BE2C (cell line): ENCODE results near the gene STMND1.
"Not testable (repeated sequence)": the region's sequence is repeated elsewhere in the genome, so short reads cannot be mapped to it uniquely, and the experiment has no call there.

ENCODE experiments used
- DNase-seq: peaks from one replicate; pipeline ENCODE4 v3.0.0-alpha.2; 2020
- H3K27me3 ChIP-seq: fragments of 250-450 bp; sonication (Bioruptor Pico); 2 replicates; pipeline ENCODE4 v1.5.1; 2020; ENCODE audit warnings: mild to moderate bottlenecking
- H3K36me3 ChIP-seq: fragments of 250-450 bp; sonication (Bioruptor Pico); 2 replicates; pipeline ENCODE4 v1.5.1; 2020; ENCODE audit warnings: mild to moderate bottlenecking
- H3K4me1 ChIP-seq: fragments of 250-450 bp; sonication (Bioruptor Pico); 2 replicates; pipeline ENCODE4 v1.5.1; 2020
- H3K4me3 ChIP-seq: 2 replicates; pipeline ENCODE4 v1.5.1; 2011; ENCODE audit warnings: low read depth, low read length
- H3K9me3 ChIP-seq: fragments of 250-450 bp; sonication (Bioruptor Pico); 2 replicates; pipeline ENCODE4 v1.5.1; 2020
- CTCF ChIP-seq: IDR thresholded peaks from 2 replicates; pipeline ENCODE4 v1.5.1; 2012; ENCODE audit warnings: mild to moderate bottlenecking, low read depth, low read length

STMND1 gene

GRCh38 chr6:17061097-17061496 lies 40.8 kb upstream of the STMND1 start:
- DNase-seq = no peak
- TF ChIP-seq CTCF = no peak

GRCh38 chr6:17062871-17063440 lies 38.9 kb upstream of the STMND1 start:
- no peaks in the 10 kb centered on the region for H3K4me1 ChIP-seq
- no peak for DNase-seq
- H3K9me3 ChIP-seq = no peaks in the 10 kb centered on the region
- no peaks in the 10 kb centered on the region for H3K27me3 ChIP-seq
- H3K4me3 ChIP-seq = no peak overlapping the region
- H3K36me3 ChIP-seq = no peaks in the 10 kb centered on the region
- TF ChIP-seq CTCF = no peak

More at GRCh38 chr6:17061097-17061496, 40.8 kb upstream of the STMND1 start:
- Histone ChIP-seq H3K4me1 (no peaks in the 10 kb centered on the region), H3K4me3 (no peak overlapping the region), H3K9me3 (no peaks in the 10 kb centered on the region), H3K27me3 (no peaks in the 10 kb centered on the region), H3K36me3 (no peaks in the 10 kb centered on the region)

- H3K4me1 ChIP-seq = no peaks in the 10 kb centered on the region
- no peak for TF ChIP-seq CTCF
- no peaks in the 10 kb centered on the region for H3K9me3 ChIP-seq
- no peaks in the 10 kb centered on the region for H3K36me3 ChIP-seq
- no peaks in the 10 kb centered on the region for H3K27me3 ChIP-seq
- DNase-seq = no peak
- no peak overlapping the region for H3K4me3 ChIP-seq
These were observed 36.9 kb upstream of the STMND1 start for GRCh38 chr6:17064975-17065374.

- H3K9me3 ChIP-seq = no peaks in the 10 kb centered on the region
- H3K27me3 ChIP-seq = no peaks in the 10 kb centered on the region
- TF ChIP-seq CTCF = no peak
- no peak overlapping the region for H3K4me3 ChIP-seq
- no peaks in the 10 kb centered on the region for H3K36me3 ChIP-seq
- DNase-seq = no peak
- no peaks in the 10 kb centered on the region for H3K4me1 ChIP-seq
These were observed 35.2 kb upstream of the STMND1 start for GRCh38 chr6:17066610-17067009.

- not testable (repeated sequence) for H3K9me3 ChIP-seq, H3K27me3 ChIP-seq, H3K4me3 ChIP-seq, H3K36me3 ChIP-seq, DNase-seq, H3K4me1 ChIP-seq
These were observed 32.9 kb upstream of the STMND1 start for GRCh38 chr6:17068972-17069371.

GRCh38 chr6:17070400-17070799 lies 31.4 kb upstream of the STMND1 start:
- not testable (repeated sequence) for H3K9me3 ChIP-seq, H3K27me3 ChIP-seq, DNase-seq, H3K36me3 ChIP-seq, H3K4me1 ChIP-seq, H3K4me3 ChIP-seq

- H3K9me3 ChIP-seq, H3K27me3 ChIP-seq, DNase-seq, H3K36me3 ChIP-seq, H3K4me1 ChIP-seq, H3K4me3 ChIP-seq: not testable (repeated sequence)
These were observed 28.3 kb upstream of the STMND1 start for GRCh38 chr6:17073596-17073995.

GRCh38 chr6:17081273-17081672 lies 20.6 kb upstream of the STMND1 start:
- Histone ChIP-seq H3K36me3 (no peaks in the 10 kb centered on the region), H3K4me1 (no peaks in the 10 kb centered on the region), H3K4me3 (no peak overlapping the region), H3K27me3 (no peaks in the 10 kb centered on the region), H3K9me3 (no peaks in the 10 kb centered on the region)
- no peak for DNase-seq
- no peak for TF ChIP-seq CTCF
